H1 (cell line): ENCODE results near the gene TAS1R1. TPM values are rescaled to one million over a fixed set of nuclear protein-coding genes. Genes with fewer than 3 reads are reported as not detected.

Source experiments
- ATF3 ChIP-seq: IDR thresholded peaks from 2 replicates; pipeline ENCODE4 v1.6.1; 2011; ENCODE audit warnings: low read depth, mild to moderate bottlenecking, low read length; ENCODE audit not compliant: insufficient read depth
- CTBP2 ChIP-seq: IDR thresholded peaks from 2 replicates; pipeline ENCODE4 v1.7.0; 2011; ENCODE audit warnings: borderline replicate concordance, mild to moderate bottlenecking, moderate library complexity, mixed read lengths, low read length; ENCODE audit not compliant: insufficient read depth, insufficient read length
- E2F6 ChIP-seq: IDR thresholded peaks from 2 replicates; pipeline ENCODE4 v1.6.1; 2012; ENCODE audit warnings: inconsistent platforms
- EGR1 ChIP-seq: IDR thresholded peaks from 2 replicates; pipeline ENCODE4 v1.6.1; 2011; ENCODE audit warnings: low read depth, low read length, borderline replicate concordance
- EZH2 ChIP-seq: fragments of 200-600 bp; sonication (generic); IDR thresholded peaks from 2 replicates; pipeline ENCODE4 v1.7.1; 2012; ENCODE audit warnings: low read depth, mild to moderate bottlenecking, moderate library complexity, low read length, inconsistent platforms; ENCODE audit not compliant: severe bottlenecking
- HDAC2 ChIP-seq, 2 experiments: fragments of 300-600 bp in 1 of 2; sonication (generic) in 1 of 2; IDR thresholded peaks; 2 replicates each; pipeline ENCODE4 v1.6.1; 2011 to 2012; ENCODE audit warnings: low read depth in 2 of 2, low read length in 2 of 2, mild to moderate bottlenecking in 2 of 2, moderate library complexity in 2 of 2, borderline replicate concordance in 1 of 2, inconsistent platforms in 1 of 2
- SIRT6 ChIP-seq: IDR thresholded peaks from one replicate; pipeline ENCODE4 v1.7.1; 2012; ENCODE audit warnings: low read length, inconsistent platforms
- TCF12 ChIP-seq: IDR thresholded peaks from 2 replicates; pipeline ENCODE4 v1.6.1; 2011; ENCODE audit warnings: low read depth, mild to moderate bottlenecking, low read length
- polyA plus RNA-seq, 7 experiments: library from polyadenylated mRNA; depleted of rRNA in 3 of 7; stranded (reverse) in 5 of 7; unstranded in 2 of 7; fragments of >200 nt in 5 of 7; fragments of 200-250 nt in 2 of 7; gene quantifications; 1 replicate in 5 of 7; 2 replicates in 1 of 7; 4 replicates in 1 of 7; pipeline versions ENCODE4 v1.2.1 to v1.2.3, GENCODE V29; 2011 to 2013; ENCODE audit warnings: missing spikeins in 2 of 7, mixed read lengths in 2 of 7
- total RNA-seq: library from RNA; stranded (reverse); fragmentation: NEBNext Ultra II Directional; extraction: Animal tissue kit (Norgen Biotek cat#: 25700); gene quantifications from 2 replicates; pipeline ENCODE4 v1.2.1, GENCODE V29; 2021
- TF ChIP-seq, protein P1 (sequence below): fragments of 300-600 bp; sonication (generic); IDR thresholded peaks from 2 replicates; pipeline ENCODE4 v1.7.1; 2012; ENCODE audit warnings: low read length, moderate library complexity, mild to moderate bottlenecking, inconsistent platforms; ENCODE audit not compliant: insufficient replicate concordance

Gene TAS1R1
- total and polyA plus RNA-seq, 2 of the 8 experiments (the other 6 are each of a cell fraction or from before 2014, with no cell fraction given), result 0.26 TPM; not detected in 1

- TF ChIP-seq, protein P1, sequence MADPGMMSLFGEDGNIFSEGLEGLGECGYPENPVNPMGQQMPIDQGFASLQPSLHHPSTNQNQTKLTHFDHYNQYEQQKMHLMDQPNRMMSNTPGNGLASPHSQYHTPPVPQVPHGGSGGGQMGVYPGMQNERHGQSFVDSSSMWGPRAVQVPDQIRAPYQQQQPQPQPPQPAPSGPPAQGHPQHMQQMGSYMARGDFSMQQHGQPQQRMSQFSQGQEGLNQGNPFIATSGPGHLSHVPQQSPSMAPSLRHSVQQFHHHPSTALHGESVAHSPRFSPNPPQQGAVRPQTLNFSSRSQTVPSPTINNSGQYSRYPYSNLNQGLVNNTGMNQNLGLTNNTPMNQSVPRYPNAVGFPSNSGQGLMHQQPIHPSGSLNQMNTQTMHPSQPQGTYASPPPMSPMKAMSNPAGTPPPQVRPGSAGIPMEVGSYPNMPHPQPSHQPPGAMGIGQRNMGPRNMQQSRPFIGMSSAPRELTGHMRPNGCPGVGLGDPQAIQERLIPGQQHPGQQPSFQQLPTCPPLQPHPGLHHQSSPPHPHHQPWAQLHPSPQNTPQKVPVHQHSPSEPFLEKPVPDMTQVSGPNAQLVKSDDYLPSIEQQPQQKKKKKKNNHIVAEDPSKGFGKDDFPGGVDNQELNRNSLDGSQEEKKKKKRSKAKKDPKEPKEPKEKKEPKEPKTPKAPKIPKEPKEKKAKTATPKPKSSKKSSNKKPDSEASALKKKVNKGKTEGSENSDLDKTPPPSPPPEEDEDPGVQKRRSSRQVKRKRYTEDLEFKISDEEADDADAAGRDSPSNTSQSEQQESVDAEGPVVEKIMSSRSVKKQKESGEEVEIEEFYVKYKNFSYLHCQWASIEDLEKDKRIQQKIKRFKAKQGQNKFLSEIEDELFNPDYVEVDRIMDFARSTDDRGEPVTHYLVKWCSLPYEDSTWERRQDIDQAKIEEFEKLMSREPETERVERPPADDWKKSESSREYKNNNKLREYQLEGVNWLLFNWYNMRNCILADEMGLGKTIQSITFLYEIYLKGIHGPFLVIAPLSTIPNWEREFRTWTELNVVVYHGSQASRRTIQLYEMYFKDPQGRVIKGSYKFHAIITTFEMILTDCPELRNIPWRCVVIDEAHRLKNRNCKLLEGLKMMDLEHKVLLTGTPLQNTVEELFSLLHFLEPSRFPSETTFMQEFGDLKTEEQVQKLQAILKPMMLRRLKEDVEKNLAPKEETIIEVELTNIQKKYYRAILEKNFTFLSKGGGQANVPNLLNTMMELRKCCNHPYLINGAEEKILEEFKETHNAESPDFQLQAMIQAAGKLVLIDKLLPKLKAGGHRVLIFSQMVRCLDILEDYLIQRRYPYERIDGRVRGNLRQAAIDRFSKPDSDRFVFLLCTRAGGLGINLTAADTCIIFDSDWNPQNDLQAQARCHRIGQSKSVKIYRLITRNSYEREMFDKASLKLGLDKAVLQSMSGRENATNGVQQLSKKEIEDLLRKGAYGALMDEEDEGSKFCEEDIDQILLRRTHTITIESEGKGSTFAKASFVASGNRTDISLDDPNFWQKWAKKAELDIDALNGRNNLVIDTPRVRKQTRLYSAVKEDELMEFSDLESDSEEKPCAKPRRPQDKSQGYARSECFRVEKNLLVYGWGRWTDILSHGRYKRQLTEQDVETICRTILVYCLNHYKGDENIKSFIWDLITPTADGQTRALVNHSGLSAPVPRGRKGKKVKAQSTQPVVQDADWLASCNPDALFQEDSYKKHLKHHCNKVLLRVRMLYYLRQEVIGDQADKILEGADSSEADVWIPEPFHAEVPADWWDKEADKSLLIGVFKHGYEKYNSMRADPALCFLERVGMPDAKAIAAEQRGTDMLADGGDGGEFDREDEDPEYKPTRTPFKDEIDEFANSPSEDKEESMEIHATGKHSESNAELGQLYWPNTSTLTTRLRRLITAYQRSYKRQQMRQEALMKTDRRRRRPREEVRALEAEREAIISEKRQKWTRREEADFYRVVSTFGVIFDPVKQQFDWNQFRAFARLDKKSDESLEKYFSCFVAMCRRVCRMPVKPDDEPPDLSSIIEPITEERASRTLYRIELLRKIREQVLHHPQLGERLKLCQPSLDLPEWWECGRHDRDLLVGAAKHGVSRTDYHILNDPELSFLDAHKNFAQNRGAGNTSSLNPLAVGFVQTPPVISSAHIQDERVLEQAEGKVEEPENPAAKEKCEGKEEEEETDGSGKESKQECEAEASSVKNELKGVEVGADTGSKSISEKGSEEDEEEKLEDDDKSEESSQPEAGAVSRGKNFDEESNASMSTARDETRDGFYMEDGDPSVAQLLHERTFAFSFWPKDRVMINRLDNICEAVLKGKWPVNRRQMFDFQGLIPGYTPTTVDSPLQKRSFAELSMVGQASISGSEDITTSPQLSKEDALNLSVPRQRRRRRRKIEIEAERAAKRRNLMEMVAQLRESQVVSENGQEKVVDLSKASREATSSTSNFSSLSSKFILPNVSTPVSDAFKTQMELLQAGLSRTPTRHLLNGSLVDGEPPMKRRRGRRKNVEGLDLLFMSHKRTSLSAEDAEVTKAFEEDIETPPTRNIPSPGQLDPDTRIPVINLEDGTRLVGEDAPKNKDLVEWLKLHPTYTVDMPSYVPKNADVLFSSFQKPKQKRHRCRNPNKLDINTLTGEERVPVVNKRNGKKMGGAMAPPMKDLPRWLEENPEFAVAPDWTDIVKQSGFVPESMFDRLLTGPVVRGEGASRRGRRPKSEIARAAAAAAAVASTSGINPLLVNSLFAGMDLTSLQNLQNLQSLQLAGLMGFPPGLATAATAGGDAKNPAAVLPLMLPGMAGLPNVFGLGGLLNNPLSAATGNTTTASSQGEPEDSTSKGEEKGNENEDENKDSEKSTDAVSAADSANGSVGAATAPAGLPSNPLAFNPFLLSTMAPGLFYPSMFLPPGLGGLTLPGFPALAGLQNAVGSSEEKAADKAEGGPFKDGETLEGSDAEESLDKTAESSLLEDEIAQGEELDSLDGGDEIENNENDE, result no peak
- TF ChIP-seq EGR1 (peak; percentile 72; the same call in 1 of the 2 replicates), HDAC2 (IDR thresholded peaks at IDR 0.05; ENCODE audit: borderline replicate concordance in 1 of 2, low read depth in 2 of 2, low read length in 2 of 2) (peak; percentile 12 to 51; a peak in 1 of 4 replicates), E2F6 (no peak), EZH2 (no peak), ATF3 (no peak), CTBP2 (no peak), TCF12 (no peak), SIRT6 (no peak)
Observed at GRCh38 chr1:6602669-6603237, 47.6 kb downstream of the TAS1R1 start, which contains the start of gene KLHL21 (continued).
